Activated T-helper 2 cell treated with anti-CD3 and anti-CD28 coated beads, Interferon-gamma antibody, Interleukin-2, Interleukin-4, amounts not matched to agents 10 μg/mL and 5 μg/mL and 100 μg/mL, durations not matched to agents 14 hours and 24 hours and 36 hours (primary cell): ENCODE measurements around the gene RPF1. TPM values are rescaled to one million over a fixed set of nuclear protein-coding genes. Genes with fewer than 3 reads are reported as not detected.
"Not testable (repeated sequence)": the region's sequence is repeated elsewhere in the genome, so short reads cannot be mapped to it uniquely, and the experiment has no call there.

Experiments used
- DNase-seq: peaks from one replicate; pipeline ENCODE4 v3.0.0; 2021; ENCODE audit warnings: low spot score
- H3K27ac Mint-ChIP-seq: one replicate; pipeline ENCODE4 v1.8.0; 2021; ENCODE audit warnings: mixed read lengths
- H3K27me3 Mint-ChIP-seq: one replicate; pipeline ENCODE4 v1.8.0; 2021; ENCODE audit warnings: low read depth, mixed read lengths
- H3K36me3 Mint-ChIP-seq: one replicate; pipeline ENCODE4 v1.8.0; 2021; ENCODE audit warnings: low read depth, mixed read lengths
- H3K4me1 Mint-ChIP-seq: one replicate; pipeline ENCODE4 v1.8.0; 2021; ENCODE audit warnings: low read depth, mixed read lengths
- H3K4me3 Mint-ChIP-seq: one replicate; pipeline ENCODE4 v1.8.0; 2021; ENCODE audit warnings: low read depth, mild to moderate bottlenecking, moderate library complexity, mixed read lengths
- H3K9me3 Mint-ChIP-seq: one replicate; pipeline ENCODE4 v1.8.0; 2021; ENCODE audit warnings: mixed read lengths
- intact Hi-C: fragments of 100-400 bp; cut with micrococcal nuclease; formaldehyde crosslinking; loops from one replicate; pipeline ENCODE4 v1.15.1; 2023
- total RNA-seq: library from RNA; stranded (reverse); gene quantifications from 2 replicates; pipeline ENCODE4 v1.2.3, GENCODE V29; 2022

RPF1 gene
- total RNA-seq, 1 donor from 2014 or later, result 62.7 TPM

DNA sequence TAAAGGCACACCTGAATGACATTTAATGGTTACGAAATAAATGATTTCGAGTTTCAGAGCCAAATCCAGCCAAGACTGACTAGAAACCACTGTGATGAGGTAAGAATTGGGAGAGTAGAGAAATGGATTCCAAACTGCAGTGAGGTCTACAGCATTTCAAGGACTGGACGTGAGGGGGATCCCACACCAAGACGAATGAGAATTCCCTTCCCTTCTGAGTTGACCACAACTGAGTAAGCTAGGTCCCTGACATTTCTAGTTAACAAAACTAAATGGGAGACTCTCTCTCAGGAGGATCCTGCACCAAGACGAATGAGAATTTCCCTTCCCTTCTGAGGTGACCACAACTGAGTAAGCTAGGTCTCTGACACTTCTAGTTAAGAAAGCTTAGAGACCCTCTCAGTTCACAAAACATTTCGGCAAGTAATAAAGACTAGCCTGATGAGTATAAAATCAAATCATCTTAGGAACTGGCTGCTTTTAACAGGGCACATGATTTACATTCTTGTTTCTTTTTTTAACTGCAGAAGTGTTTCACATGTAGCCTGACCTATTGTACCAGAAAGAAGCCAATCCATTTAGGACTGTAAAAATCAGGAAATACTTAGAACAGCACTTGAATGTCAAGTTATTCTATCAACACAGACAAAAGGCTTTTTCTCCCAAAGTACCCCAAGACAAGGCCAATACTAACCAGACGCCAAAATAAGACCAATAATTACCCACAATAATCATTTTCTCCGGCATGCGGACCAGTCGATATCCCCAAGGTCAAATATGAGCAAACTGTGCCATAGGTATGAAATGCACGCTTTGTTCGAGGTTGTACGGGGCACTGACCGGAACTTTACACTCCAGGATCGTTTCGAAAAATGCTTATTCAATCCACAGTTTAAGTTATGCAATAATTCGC lies 25.8 kb downstream of the RPF1 start:
- H3K36me3 Mint-ChIP-seq, result peaks cover 63% of the 10 kb centered on the region
- H3K27ac Mint-ChIP-seq, result peak overlapping the region; percentile 99
- peaks cover 28% of the 10 kb centered on the region for H3K4me1 Mint-ChIP-seq
- no peak for DNase-seq
- peaks cover 14% of the 10 kb centered on the region for H3K9me3 Mint-ChIP-seq
- no peaks in the 10 kb centered on the region for H3K27me3 Mint-ChIP-seq
- H3K4me3 Mint-ChIP-seq, result peak overlapping the region; percentile 100
- intact Hi-C loops, result loop anchor here (1.0 to 10.0 kb wide), 3 partner anchors 26 to 772 kb away; partner anchors contain the start of genes BCL10 and RPF1

DNA sequence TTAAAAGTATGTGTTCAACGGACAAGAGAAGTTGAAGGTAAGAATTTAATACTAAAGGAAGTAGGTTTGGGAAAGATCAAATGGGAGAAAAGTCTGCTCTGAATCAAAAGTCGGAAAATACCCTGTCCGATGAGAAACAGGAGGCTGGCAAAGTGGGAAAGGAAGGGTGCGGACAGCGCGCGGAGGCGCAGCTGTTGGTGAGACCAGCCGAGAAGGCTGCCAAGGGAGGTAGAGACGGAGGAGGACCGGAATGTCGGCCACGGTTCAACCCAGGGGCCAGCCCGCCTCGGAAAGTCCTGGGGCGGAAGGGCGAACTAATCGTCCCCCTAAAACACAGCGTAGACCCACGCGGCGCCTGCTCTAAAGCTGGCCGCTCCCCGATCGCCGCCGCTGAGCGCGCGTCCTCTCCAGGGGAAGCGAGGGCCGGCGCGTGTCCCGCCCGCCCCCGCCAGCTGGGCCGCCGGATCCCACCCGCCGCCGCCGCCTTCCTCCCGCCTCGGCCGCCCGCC lies 26.5 kb downstream of the RPF1 start:
- Mint-ChIP-seq H3K4me3 (peak overlapping the region; percentile 100), H3K27me3 (no peaks in the 10 kb centered on the region), H3K27ac (peak overlapping the region; percentile 99), H3K9me3 (peaks cover 14% of the 10 kb centered on the region), H3K36me3 (peaks cover 55% of the 10 kb centered on the region), H3K4me1 (peaks cover 28% of the 10 kb centered on the region)
- intact Hi-C loops, result loop anchor here (1.0 to 10.0 kb wide), 8 partner anchors 63 to 772 kb away; partner anchors contain the start of genes BCL10 and CTBS
- no peak for DNase-seq

DNA sequence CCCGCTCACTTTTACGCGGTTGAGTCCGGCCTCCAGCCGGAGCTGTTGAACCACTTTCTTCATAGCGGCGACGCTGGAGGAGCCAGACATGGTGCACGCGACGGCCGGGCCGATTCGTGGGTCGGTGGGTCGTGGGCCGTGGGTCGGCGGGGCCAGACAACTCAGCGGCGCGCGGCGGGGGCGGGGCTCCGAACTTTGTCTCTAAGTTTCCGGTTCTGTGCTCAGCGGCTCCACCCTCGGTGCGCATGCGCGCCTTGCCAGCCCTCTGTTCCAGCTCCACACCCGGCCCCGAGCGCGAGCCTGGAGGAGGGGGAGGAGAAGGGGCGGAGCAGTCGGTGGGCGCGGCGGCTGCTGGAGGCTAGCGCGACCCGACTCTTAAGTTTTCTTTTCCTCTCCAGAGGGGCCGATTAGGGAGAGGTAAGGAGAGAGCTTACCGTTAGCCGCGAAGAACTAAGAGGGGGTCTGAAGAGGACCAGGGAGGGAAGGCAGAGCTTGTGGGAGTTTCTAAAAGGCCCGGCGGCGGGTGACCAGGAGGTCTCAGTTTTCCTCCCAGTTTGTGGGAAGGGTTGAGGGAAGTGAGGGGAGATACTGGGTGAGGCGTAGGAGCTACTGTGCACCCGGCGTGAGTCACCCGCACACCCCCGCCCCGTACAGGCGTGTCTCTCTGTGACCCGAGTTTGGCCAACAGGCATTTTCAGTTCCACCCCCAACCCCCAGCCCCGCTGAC lies 27.1 kb downstream of the RPF1 start, which contains the start of the genes GNG5 and SPATA1:
Gene GNG5, minus strand, starts transcription at position 580 of the 727 bp plus-strand sequence. Its CDS starts 490 bp downstream, at position 90.
Gene SPATA1, plus strand, starts transcription at position 385 of the 727 bp plus-strand sequence. CDS start 9,974 bp downstream, outside the sequence.
- Mint-ChIP-seq H3K27ac (peak within 1 kb of the TSS; percentile 99), H3K27me3 (no peaks in the 10 kb centered on the region), H3K4me1 (peaks cover 26% of the 10 kb centered on the region), H3K9me3 (peaks cover 14% of the 10 kb centered on the region), H3K4me3 (peak within 1 kb of the TSS; percentile 100), H3K36me3 (peaks cover 49% of the 10 kb centered on the region)
- peak; percentile 97 for DNase-seq
- intact Hi-C loops, result loop anchor here (1.0 to 10.0 kb wide), 8 partner anchors 63 to 771 kb away; partner anchors contain the start of genes BCL10 and CTBS

DNA sequence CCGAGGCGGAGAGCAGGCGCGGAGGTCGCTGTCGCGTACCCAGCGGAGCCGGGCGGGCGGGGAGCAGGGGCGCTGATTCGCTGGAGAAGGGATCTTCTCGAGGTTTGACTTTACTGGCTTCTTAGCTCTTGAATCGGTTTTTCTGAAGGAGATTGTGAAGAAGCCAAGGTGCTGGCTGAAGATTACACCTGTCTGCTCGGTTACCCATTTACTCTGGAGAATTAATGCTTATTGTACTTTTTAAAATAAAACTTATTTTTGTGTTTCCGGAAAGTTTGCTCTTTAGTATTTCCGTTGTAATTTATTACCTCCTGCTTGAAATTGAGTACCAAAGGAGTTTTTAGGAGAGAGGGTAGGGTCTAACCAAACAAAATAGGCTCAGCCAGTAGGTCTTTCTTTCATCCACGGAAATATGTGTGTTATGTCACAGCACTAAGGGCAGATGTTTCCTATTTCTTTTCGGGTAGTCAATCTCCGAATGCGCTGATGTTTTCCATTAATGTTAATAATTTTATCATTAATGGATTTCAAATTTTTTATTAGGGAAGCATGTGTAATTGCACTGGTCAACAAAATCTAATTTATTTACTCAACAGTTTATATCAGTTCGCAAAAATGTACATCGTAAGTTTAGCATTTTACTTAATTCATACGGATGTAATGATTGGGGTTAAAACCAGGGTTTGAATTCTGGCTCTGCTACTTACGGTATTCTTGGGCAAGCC lies 27.8 kb downstream of the RPF1 start:
- Mint-ChIP-seq H3K9me3 (peaks cover 14% of the 10 kb centered on the region), H3K36me3 (peaks cover 42% of the 10 kb centered on the region), H3K4me1 (peaks cover 21% of the 10 kb centered on the region), H3K4me3 (peak overlapping the region; percentile 94), H3K27me3 (no peaks in the 10 kb centered on the region), H3K27ac (peak overlapping the region; percentile 98)
- intact Hi-C loops, result loop anchor here (1.0 to 10.0 kb wide), 8 partner anchors 64 to 770 kb away; partner anchors contain the start of genes BCL10 and CTBS
- no peak for DNase-seq

DNA sequence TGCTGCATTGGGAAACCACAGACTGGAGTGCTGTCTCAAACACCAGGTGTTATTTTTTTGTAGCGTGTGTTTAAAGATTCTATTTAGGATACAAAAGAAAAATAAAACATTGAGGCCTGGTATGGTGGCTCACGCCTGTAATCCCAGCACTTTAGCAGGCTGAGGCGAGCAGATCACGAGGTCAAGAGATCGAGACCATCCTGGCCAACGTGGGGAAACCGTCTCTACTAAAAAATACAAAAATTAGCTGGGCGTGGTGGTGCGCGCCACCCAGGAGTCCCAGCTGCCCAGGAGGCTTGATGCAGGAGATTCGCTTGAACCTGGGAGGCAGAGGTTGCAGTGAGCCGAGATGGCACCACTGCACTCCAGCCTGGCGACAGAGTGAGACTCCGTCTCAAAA lies 28.8 kb downstream of the RPF1 start:
- H3K36me3 Mint-ChIP-seq, result peaks cover 37% of the 10 kb centered on the region
- H3K9me3 Mint-ChIP-seq, result peaks cover 14% of the 10 kb centered on the region
- not testable (repeated sequence) for H3K27ac Mint-ChIP-seq, H3K4me3 Mint-ChIP-seq, DNase-seq, H3K27me3 Mint-ChIP-seq
- intact Hi-C loops, result loop anchor here (2.0 to 10.0 kb wide), 4 partner anchors 65 to 769 kb away; partner anchors contain the start of gene BCL10
- peaks cover 25% of the 10 kb centered on the region for H3K4me1 Mint-ChIP-seq

DNA sequence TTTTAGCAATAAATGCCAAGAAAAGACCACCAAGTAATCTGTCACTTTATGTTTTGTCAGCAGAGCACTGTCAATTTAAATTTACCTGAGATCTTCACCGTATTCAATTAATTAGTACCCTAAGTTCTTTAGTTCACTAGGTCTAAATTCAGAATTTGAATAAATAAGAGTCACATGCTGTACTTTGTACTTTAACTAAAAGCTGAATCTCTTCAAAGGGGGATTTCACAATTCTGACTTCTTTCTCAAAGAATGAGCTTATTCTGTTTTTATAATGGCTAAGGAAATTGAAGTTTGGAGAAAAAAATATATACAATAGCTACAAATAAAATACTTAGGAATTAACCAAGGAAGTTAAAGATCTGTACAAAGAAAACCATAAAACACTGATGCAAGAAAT lies 29.4 kb downstream of the RPF1 start:
- H3K9me3 Mint-ChIP-seq, result peaks cover 14% of the 10 kb centered on the region
- H3K4me3 Mint-ChIP-seq, result peak overlapping the region; percentile 33
- H3K4me1 Mint-ChIP-seq, result peaks cover 24% of the 10 kb centered on the region
- DNase-seq, result no peak
- H3K27ac Mint-ChIP-seq, result no peak overlapping the region
- intact Hi-C loops, result loop anchor here (5.0 to 10.0 kb wide), 2 partner anchors 214 to 769 kb away; partner anchors contain the start of gene BCL10
- H3K27me3 Mint-ChIP-seq, result no peaks in the 10 kb centered on the region
- H3K36me3 Mint-ChIP-seq, result peaks cover 33% of the 10 kb centered on the region

DNA sequence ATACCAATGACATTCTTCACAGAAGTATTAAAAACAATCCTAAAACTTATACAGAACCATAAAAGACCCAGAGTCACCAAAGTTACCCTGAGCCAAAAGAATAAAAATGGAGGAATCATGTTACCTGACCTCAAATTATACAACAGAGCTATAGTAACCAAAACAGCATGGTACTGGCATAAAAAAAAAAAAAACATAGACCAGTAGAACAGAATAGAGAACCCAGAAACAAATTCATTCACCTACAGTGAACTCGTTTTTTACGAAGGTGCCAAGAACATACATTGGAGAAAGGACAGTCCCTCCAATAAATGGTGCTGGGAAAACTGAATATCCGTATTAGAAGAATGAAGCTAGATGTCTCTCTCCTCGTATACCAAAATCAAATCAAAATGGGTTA lies 30.0 kb downstream of the RPF1 start:
- Mint-ChIP-seq H3K27me3 (no peaks in the 10 kb centered on the region), H3K4me1 (peaks cover 19% of the 10 kb centered on the region), H3K27ac (no peak overlapping the region), H3K4me3 (no peak overlapping the region), H3K36me3 (peaks cover 31% of the 10 kb centered on the region), H3K9me3 (peaks cover 14% of the 10 kb centered on the region)
- intact Hi-C loops, result loop anchor here (5.0 to 10.0 kb wide), 2 partner anchors 214 to 768 kb away; partner anchors contain the start of gene BCL10
- no peak for DNase-seq

DNA sequence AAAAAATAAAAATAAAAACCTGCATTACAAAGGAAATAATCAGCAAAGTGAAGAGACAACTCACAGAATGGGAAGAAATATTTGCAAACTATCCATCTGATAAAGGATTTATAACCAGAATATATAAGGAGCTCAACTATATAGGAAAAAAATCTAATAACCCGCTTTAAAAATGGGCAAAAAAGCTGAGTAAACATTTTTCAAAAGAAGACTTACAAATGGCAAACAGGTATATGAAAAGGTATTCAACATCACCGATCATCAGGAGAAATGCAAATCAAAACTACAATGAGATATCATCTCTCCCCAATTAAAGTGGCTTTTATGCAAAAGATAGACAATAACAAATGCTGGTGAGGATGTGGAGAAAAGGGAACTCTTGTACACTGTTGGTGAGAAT lies 31.1 kb downstream of the RPF1 start:
- no peak for DNase-seq
- Mint-ChIP-seq H3K4me1 (peaks cover 12% of the 10 kb centered on the region), H3K27me3 (no peaks in the 10 kb centered on the region), H3K27ac (no peak overlapping the region), H3K4me3 (no peak overlapping the region), H3K36me3 (peaks cover 21% of the 10 kb centered on the region), H3K9me3 (peaks cover 14% of the 10 kb centered on the region)
- intact Hi-C loops, result no loop called here

DNA sequence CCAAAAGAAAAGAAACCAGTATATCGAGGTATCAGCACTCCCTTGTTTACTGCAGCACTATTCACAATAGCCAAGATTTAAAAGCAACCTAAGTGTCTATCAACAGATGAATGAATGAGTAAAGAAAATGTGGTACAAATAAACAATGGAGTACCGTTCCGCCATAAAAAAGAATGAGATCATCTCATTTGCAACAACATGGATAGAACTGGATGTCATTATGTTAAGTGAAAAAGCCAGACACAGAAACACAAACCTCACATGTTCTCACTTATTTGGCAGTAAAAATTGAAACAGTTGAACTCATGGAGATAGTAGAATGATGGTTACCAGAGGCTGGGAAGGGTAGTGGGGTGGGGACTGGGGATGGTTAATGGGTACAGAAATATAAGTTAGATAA lies 31.6 kb downstream of the RPF1 start:
- Mint-ChIP-seq H3K4me3 (no peak overlapping the region), H3K27me3 (no peaks in the 10 kb centered on the region), H3K36me3 (peaks cover 17% of the 10 kb centered on the region), H3K4me1 (peaks cover 12% of the 10 kb centered on the region), H3K9me3 (peaks cover 14% of the 10 kb centered on the region), H3K27ac (no peak overlapping the region)
- intact Hi-C loops, result no loop called here
- DNase-seq, result no peak

DNA sequence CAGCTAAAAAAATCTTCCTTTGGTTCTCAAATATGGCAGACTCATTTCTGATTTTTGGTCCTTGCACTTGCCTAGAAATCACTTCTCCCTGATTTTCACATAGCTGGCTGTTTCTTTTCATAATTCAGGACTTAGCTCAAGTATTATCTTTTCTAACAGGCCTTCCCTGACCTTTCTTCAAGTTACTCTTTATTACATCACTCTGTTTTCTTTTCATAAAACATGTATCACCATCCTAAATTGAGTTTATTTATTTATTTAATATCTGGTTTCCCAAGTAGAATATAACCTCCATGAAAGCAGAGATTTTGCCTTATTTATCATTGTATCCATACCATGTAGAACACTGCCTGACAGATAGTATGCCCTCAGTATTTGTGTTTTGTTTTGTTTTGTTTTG lies 45.5 kb downstream of the RPF1 start:
- no peaks in the 10 kb centered on the region for H3K27me3 Mint-ChIP-seq
- intact Hi-C loops, result no loop called here
- no peaks in the 10 kb centered on the region for H3K4me1 Mint-ChIP-seq
- no peak overlapping the region for H3K27ac Mint-ChIP-seq
- H3K4me3 Mint-ChIP-seq, result no peak overlapping the region
- peaks cover 8% of the 10 kb centered on the region for H3K36me3 Mint-ChIP-seq
- DNase-seq, result no peak
- H3K9me3 Mint-ChIP-seq, result peaks cover 5% of the 10 kb centered on the region

DNA sequence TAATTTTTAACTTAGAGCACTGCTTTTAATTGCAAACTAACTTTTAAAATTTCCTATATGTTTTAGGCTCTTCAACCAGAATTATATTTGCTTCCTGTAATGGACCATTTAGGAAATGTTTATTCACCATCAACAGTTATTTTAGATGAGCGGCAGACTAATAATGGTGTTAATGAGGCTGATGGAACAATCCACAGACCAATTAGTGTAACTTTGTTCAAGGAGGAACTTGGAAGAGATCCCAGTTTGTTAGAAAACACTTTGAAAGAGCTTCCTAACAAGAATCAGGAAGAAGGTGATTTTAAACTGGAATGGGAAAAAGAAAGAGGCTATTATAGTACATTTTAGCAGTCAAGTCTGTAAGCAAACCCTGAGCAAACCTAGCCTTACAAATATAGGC lies 46.7 kb downstream of the RPF1 start:
- Mint-ChIP-seq H3K4me1 (no peaks in the 10 kb centered on the region), H3K27ac (no peak overlapping the region)

DNA sequence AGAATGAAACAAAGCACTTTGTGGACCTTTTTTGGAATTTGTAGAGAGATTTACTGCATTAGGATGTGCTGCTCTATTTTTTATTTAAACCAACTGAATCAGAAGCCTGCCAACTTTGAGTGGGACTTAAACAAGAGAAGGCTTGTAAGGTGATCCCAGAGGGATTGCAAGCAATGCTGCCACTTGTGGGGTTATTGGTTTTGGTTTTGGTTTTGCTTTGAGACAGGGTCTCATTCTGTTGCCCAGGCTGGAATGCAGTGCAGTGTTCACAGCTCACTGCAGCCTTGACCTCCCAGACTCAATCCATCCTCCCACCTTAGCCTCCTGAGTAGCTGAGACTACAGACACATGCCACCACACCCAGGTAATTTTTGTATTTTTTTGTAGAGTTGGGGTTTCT lies 59.5 kb downstream of the RPF1 start:
- Mint-ChIP-seq H3K27me3 (no peaks in the 10 kb centered on the region), H3K9me3 (no peaks in the 10 kb centered on the region), H3K4me3 (no peak overlapping the region), H3K4me1 (peaks cover 35% of the 10 kb centered on the region), H3K27ac (no peak overlapping the region), H3K36me3 (peaks cover 27% of the 10 kb centered on the region)
- intact Hi-C loops, result no loop called here
- no peak for DNase-seq

More for the DNA sequence above, 46.7 kb downstream of the RPF1 start:
- peaks cover 8% of the 10 kb centered on the region for H3K36me3 Mint-ChIP-seq
- DNase-seq, result no peak
- intact Hi-C loops, result no loop called here
- H3K4me3 Mint-ChIP-seq, result no peak overlapping the region
- no peaks in the 10 kb centered on the region for H3K27me3 Mint-ChIP-seq
- peaks cover 5% of the 10 kb centered on the region for H3K9me3 Mint-ChIP-seq
